ENCODE data around the gene DENND2A.

DNA sequence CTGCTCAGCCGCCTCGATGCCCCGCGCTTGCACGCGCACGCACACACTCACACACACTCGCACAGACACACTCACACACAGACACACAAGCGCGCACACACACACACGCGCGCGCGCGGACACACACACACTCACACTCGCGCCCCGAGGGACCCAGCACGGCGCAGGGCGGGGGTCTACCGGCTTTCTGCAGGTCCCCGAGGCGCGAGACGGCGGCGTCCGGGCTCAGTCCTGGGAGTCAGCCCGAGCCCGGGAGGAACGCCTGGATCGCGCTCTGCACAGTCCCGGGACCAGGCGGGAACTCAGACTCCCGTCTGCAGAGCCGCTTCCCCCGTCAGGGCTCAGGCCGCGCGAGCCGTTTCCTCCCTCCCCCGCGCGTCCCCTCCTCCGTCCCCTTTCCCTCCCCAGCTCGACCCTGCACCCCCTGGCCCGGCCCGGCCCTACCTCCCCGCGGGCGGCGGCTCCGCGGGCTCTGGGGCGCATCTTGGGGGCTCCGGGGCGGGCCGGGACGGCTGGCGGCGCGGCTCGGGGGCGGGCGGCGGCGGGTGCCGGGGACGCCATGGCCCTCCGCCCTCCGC is 464 bp downstream of the DENND2A start:
- TF ChIP-seq, protein P1, sequence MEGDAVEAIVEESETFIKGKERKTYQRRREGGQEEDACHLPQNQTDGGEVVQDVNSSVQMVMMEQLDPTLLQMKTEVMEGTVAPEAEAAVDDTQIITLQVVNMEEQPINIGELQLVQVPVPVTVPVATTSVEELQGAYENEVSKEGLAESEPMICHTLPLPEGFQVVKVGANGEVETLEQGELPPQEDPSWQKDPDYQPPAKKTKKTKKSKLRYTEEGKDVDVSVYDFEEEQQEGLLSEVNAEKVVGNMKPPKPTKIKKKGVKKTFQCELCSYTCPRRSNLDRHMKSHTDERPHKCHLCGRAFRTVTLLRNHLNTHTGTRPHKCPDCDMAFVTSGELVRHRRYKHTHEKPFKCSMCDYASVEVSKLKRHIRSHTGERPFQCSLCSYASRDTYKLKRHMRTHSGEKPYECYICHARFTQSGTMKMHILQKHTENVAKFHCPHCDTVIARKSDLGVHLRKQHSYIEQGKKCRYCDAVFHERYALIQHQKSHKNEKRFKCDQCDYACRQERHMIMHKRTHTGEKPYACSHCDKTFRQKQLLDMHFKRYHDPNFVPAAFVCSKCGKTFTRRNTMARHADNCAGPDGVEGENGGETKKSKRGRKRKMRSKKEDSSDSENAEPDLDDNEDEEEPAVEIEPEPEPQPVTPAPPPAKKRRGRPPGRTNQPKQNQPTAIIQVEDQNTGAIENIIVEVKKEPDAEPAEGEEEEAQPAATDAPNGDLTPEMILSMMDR (conservative IDR thresholded peaks at IDR 0.05; ENCODE audit: low read depth, low read length): no peak
- TF ChIP-seq EZH2 (IDR thresholded peaks at IDR 0.05; ENCODE audit: borderline replicate concordance, low read depth, low read length, poor library complexity, severe bottlenecking): no peak
